Activated CD8-positive, alpha-beta memory T cell treated with anti-CD3 and anti-CD28 coated beads for 48 hours (primary cell): ENCODE results near the gene SATB1.

ENCODE experiments used
- DNase-seq, 3 experiments: peaks; one replicate each; pipeline ENCODE4 v3.0.0-alpha.2; 2020; ENCODE audit warnings: low read depth in 2 of 3, low spot score in 2 of 3

The SATB1 gene

DNA sequence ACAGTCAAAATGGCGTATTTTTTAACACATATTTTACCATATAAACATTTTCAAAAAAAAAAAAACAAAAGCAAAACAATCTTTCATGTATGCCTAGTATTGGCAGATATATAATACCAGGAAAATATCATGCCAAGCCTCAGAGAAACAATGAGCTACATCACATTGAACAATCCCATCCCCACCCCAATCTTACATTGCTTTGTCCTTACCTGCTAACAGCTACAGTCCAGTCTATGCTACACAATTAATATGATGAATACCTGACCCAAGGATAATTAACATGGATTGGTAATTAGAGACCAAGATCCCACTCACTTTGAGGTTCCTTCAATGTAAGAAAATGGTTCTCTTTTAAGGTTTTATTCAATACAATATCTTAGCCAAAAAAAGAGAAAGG, 7.6 kb upstream of the SATB1 start:
- no peak for DNase-seq

DNA sequence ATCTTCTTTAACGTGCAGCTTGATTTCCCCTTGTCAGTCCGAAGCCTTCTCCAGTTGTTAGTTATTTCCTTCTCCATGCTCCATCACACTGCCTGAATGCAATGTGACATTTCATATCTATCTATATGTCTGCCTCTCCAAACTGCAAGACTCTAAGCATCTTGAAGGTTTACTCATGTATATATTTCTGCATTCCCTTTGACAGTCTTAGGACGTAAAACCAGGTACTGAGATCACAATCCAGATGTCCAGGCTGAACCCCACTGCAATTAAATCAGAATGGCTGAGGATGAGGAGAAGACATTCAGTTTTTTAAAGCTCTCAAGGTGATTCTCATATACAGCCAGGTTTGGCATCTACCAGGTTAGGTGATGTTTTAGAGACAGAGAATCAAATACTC, 6.1 kb upstream of the SATB1 start:
- no peak for DNase-seq

DNA sequence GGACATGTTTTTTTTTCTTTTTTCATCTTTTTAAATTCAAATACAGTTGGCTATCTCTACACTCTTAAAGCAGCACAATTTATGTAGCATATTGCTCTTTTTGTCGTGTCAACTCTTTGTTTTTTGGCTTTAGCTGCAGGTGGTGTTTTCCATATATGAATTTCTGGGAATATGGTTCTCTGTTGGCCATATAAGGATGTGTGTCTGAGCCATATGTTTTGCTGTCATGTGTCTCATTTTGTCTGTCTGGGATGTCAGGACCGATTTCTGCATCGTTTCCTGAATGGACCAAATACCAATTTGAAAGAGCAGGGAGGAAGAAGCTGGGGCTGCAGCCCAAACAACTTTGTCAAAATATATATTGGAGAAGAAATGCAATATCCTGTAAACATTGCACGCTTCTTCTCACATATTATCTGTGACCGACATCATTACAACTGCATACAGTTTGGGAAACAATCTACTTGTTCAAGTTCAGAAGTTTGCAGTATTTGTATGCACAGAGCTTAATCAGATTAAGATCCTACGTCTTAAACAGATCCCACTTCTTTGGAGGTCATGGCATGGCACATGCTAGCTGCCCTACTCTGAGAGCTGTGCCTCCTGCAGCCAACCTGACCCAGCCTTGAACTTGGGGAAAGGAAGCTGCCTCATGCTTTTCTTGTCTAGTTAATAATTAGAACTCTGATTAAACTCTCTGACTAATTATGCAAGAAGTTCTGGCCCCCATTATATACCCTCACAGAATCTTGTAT, 4.0 kb upstream of the SATB1 start:
- DNase-seq, result no peak

DNA sequence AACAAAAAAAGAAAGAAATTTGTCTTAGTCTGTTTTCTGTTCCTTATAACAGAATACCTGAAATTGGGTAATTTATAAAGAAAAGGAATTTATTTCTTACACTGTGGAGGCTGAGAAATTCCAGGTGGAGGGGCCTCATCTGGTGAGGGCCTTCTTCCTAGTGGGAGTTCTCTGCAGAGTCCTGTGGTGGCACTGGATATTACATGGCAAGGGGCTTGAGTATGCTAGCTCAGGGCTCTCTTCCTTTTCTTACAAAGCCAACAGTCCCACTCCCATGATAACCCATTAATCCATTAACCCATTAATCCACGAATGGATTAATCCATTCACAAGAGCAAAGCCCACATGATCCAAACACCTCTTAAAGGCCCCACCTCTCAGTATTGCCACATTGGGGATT, 2.9 kb upstream of the SATB1 start:
- DNase-seq, result no peak

GRCh38 chr3:18426597-18427193, 1.6 kb upstream of the SATB1 start:
- DNase-seq, result no peak

- DNase-seq, result peak; percentile 52 to 56 (median 53)
Observed at GRCh38 chr3:18425641-18426257, 610 bp upstream of the SATB1 start.

GRCh38 chr3:18424213-18424728, 868 bp downstream of the SATB1 start:
- no peak for DNase-seq

DNA sequence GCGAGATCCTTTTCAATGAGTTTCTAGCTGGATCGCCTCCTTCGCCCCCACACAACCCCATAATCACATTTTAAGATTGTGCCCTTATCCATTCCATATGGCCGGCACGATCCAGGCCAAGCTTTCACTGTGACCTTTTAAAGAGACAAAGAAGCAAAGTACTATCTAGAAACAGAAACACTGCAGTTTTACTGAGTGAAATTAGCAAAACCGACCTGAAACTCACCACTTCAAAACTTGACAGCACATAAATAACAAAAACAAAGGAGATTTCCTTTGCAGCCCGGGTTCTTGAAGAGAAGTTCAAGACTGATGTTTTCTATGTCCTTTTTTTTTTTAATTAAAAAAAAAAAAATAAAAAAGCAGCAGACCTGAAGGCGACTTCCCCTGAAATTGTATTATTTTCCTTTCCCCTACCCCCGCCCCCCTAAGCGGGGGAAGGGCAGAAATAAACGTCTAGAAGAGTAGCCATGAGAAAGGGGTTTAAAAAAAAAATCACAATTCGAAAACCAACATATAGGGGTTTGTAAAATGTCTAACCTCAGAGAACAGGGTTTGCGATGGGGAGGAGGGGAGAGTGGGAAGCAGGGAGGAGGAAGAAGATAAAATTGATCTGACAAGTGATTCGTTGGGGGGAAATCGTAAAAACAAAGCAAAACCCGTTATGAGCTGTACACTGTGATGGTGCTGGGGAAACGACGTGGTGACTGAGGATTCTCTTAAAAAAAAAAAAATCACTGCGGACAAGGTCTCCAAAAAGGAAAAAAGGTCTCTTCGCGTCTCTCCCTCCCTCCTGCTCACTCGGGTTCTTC, 1.5 kb downstream of the SATB1 start:
- no peak for DNase-seq

- DNase-seq, result no peak
Observed at GRCh38 chr3:18422972-18423371, 2.2 kb downstream of the SATB1 start.

- DNase-seq, result no peak
Observed at GRCh38 chr3:18420555-18420954, 4.6 kb downstream of the SATB1 start.

- no peak for DNase-seq
Observed at GRCh38 chr3:18419232-18419631, 5.9 kb downstream of the SATB1 start.

DNA sequence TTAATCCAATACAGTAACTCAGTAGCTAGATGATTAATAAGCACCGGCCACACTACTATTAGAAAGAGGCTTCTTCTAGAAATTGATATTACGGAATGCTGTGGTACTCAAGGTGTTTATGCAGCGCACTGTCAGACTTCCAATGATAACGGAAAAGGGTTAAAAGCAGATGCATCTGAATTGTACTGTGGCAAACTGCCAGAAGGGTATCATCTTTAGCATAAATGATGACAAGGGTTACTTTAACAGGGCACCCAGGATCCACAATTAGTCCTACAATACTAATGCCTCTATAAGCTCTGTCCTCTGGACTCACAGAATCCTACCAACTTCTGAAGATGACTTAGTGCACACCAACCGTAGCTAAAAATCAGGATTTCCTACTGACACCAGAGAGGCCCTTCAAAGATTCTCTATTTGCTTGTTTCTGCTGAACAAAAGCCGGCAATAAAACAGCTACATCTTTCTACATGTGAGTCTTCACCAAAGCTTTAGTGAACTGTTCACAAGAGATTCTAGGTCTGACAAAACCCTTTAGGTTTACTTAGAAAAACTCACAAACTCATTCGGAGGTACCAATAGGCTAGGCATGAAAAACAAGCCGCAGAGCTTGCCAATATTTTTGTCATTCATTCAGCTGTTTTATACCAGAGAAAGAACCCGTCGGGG, 7.1 kb downstream of the SATB1 start:
- no peak for DNase-seq

DNA sequence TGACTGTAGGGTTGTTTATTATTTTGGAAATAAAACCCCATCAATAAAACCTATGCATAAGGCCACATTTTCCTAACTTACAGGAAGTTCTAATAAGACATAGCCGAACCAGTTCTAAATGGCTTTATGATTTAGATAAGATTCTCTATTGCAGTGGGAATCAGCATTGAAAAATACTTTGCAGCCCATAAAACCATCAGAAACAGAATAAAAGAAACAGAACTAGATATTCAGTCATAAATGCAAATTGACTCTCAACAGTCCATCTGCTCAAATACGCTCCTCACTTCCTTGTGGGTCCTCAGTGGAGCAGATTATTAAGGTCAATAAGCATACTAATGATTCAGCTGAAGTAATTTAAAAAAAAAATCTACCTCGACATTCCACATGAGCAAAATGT, 8.8 kb downstream of the SATB1 start:
- no peak for DNase-seq

GRCh38 chr3:18415839-18416238, 9.3 kb downstream of the SATB1 start:
- DNase-seq, result no peak

DNA sequence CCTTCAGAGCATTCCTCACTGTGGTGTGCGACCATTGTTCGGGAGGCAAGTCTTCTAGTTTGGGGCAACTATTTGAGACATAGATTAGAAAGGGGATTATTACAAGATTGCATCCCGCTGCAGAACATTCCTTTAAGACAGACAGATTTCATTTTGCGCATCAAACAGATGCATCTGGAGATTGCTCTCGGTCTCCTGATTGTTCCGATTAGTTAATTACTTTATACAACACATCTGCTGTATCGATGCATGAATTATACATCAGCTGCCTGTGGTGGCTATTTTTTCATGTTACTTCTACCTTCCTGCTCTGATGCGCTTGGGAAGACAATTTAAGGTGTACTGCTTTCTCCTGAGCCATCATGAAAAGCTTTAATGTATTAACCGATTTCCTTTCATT, 10.0 kb downstream of the SATB1 start:
- no peak for DNase-seq

DNA sequence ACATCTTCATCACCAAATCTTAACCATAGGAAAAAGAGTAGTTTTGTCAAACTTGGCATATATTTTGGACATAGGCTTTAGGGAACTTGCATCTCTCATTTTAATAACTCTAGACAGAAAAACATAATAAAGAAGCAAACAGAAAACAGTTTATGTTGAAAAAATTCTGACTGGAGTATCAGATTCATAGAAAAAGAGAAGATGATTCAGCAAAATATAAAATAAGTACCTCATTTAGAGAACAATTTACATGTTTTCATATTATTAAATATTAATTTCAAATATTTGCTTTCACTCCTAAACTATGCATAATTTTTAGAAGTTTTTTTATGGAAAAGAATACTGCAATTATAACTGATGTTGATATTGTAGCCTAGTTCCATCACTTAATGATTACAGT, 12.5 kb downstream of the SATB1 start:
- DNase-seq, result no peak

DNA sequence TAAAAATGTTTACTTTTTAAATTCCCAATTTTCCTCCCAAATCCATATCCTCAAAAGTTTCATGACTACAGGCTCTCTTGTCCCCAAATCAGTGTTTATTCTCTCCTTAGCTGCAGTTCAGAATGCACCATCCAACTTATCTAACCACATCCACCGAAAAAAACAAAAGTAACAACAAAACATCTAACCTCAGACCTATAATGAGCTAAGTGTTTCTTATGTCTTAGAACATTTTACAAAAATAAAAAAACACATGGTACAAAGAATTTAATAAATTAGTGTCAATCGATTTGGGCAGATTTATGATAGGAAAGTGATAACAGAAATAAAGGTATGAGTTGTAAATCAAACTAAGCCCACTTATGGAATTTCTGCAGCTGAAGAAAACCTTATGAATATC, 13.6 kb downstream of the SATB1 start:
- no peak for DNase-seq

DNA sequence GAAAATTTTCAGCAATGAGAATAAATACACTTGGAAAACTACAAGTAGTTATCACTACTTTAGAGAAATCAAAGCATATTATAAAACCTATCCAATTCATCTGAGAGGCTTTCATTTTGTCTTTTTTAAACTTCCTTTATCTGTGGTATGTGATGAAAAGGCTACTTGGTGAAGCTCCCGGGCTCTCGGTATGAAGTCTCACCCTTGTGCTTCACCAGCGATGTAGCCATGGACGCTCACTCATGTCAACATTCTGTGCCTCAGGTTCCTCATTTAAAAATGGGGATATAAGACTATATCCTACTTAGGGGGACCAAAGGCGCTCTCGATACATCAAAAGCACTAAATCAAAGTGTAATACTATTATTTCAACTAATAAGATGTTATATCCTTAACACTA, 14.9 kb downstream of the SATB1 start:
- no peak for DNase-seq

- no peak for DNase-seq
Observed at GRCh38 chr3:18409266-18409665, 15.9 kb downstream of the SATB1 start.

- DNase-seq, result no peak
Observed at GRCh38 chr3:18405141-18405540, 20.0 kb downstream of the SATB1 start.

DNA sequence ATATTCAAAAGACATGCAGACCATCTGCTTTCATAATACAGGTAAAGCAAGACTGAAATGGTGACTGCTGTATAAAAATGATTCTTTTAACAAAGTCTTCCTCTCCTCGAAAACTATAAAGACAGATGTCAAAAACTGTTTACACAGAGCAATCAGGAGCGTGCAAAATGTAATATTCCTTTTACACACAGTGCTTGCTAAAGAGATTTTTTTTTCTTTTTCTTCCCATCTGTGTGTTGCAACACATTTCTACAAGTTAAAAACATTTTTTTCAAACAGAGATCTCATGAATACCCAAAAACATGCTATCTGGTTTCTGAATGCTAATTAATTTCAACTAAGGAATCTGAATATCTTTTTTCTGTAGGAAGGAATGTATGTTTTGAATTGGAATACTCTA, 22.1 kb downstream of the SATB1 start:
- no peak for DNase-seq
